ENCODE results near the gene FNIP2.
"Not testable (repeated sequence)": the region's sequence is repeated elsewhere in the genome, so short reads cannot be mapped to it uniquely, and the experiment has no call there.

FNIP2 gene

DNA sequence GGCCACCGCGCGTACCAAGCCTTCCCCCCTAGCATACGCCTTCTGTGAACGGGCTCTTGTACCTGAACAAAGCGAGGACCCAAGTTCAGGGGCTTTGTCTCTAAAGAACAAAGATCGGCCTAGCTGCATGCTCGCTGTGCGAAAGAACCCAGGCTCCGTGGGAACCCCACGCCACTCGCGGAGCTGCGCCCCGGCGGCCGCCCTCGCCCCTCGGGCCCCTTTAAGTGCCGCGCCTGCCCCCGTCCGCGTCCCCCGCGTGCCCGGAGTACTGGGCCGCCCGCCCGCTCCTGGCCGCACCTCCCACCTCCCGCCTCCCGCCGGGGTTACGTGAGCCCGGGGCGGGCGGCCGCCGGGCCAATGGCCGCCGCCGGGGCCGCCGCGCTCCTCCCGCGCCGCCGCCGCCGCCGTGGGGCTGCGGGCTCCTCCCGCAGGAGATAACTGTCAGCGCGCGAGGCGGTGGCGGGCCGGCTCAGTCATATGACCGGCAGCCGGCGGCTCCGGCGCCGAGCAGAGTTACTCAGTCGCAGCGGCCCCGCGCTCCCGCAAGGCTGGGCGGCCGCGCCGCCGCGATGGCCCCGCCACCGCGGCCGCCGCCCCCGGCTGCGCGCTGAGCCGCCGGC lies at the start of gene FNIP2:
TSS of gene FNIP2 (plus strand) at position 472 of the 620 bp plus-strand sequence. CDS start 187 bp downstream, outside the sequence.
- DNase-seq = peak; percentile 59

DNA sequence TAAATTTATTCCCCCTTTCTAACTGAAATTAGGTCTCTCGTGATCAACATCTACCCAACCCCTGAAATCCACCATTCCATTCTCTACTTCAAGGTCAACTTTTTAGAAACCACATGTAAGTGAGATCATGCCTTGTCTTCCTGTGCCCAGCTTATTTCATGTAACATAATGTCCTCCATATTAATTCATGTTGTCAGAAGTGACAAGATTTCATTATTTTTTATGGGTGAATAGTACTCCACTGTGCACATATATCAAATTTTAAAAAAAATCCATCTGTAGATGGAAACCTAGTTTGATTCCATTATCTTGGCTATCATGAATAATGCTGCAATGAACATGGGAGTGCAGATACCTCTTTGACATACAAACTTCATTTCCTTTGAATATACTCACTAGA lies 47.1 kb upstream of the FNIP2 start:
- DNase-seq = no peak

DNA sequence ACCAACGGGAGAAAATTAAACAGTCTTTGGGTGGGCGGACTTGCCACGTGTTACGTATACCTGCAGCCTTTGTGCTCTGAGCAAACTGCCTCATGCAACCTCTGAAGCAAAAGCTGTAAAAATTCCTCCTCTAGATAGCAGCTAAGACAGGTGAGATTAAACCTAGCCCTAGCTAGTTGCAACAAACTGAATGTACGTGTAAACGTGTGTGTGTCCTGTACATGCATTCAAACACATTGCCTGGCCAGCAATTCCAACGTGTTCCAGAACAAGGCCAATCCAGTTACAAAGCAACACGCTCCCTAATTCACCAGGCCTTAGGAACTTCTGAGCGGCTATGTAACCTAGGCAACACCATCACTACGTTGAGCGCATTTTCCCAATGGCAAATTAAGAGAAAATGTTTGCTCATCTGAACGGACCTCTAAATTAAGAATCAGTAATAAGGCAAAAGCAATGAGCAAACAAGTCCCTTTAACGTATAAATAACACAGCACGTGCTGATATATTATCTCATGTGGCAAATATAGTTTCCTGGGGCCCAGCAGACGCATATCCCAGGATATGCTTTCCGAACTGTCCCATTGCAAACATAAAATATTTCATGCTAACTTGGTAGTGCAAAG lies 46.4 kb upstream of the FNIP2 start:
- no peak for DNase-seq

DNA sequence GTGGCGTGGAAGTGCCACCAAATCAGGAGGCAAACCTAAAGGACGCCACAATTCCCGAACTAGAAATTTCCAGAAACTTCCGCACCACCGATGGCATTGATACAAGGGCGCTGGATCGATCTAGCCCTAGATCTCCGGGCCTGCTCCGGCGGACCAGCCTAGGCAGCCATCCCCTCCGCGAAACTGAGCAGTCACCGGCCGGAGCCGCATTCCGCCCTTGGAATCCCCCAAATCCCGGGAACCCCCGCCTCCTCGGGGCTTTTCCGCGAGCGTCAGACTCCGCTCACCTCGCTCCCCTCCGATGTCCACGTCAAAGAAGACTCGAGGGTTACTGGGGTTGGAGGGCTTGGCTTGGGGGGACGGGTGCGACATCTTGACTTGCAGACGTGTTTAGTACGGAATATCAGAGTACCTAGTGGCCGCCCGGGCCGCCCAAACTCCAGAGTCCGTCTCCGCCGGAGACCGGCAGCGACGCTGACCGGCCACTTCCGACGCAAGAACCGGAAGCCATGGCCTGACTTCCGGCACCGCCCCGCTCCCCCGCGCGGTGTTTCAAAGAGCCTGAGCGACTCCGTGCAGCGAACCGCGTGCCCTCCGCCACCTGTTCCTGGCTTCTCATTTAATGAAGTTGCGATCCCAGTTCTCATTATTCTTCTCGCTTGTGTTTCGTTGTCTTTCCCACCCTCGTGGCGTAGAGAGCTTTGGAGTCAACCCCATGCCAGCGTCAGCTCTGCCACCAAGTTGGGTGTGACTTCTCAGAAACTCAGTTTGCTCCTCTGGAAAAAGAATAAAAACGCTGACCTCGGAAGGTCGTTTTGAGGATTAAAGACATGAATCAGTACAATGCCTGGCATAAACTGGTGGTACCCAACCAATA lies 45.7 kb upstream of the FNIP2 start, which contains the start of gene PPID:
TSS of gene PPID (minus strand) at position 480 of the 877 bp plus-strand sequence. CDS start at position 372, 108 bp downstream.
- peak; percentile 78 for DNase-seq

DNA sequence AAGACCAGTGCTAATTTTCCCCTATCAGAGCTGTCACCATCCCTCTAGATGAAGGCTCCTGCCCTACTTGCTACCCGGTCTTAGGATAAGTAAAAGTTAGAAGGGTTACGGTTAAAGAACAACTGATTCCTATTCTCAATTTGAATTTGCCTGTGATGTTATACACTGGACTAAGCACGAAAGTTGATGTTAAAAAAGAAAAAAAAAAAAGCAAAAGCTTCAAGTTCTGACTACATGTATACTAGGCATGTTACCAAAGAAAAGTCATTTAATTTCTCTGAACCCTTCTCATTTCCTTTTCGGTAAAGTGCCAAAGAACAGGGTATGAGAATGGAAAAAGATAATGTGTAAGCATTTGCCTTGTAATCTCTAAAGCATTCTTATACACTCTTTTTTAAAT lies 44.2 kb upstream of the FNIP2 start:
- DNase-seq = no peak

DNA sequence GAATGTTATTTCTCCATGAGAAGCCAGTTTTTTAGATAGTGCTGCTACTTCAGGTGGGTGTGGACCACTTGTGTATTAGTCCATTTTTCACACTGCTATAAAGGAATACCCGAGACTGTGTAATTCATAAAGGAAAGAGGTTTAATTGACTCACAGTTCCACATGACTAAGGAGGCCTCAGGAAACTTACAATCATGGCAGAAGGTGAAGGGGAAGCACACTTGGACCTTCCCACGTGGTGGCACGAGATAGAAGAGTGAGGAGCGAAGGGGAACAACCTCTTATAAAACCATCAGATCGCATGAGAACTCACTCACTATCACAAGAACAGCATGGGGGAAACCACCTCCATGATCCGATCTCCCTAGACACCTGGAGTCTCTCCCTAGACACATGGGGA lies 42.2 kb upstream of the FNIP2 start:
- no peak for DNase-seq

DNA sequence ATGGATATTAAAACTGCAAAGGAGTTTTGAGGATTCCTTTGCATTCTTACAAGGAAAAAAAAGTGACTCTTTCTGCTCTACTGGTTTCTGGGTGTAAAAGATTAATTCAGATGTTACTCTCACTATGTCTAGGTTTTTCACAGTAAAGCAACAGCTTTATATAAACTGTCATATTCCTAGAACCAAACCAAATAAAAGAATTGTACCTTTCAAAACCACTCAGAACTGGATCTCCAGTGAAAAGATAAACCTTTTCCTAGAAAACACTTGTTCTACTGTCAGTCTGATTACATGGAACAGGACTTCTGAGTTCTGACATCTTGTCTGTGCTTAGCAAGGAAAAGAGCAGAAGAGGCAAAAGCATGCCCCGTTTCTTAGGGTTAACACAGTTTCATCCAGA lies 40.6 kb upstream of the FNIP2 start:
- no peak for DNase-seq

DNA sequence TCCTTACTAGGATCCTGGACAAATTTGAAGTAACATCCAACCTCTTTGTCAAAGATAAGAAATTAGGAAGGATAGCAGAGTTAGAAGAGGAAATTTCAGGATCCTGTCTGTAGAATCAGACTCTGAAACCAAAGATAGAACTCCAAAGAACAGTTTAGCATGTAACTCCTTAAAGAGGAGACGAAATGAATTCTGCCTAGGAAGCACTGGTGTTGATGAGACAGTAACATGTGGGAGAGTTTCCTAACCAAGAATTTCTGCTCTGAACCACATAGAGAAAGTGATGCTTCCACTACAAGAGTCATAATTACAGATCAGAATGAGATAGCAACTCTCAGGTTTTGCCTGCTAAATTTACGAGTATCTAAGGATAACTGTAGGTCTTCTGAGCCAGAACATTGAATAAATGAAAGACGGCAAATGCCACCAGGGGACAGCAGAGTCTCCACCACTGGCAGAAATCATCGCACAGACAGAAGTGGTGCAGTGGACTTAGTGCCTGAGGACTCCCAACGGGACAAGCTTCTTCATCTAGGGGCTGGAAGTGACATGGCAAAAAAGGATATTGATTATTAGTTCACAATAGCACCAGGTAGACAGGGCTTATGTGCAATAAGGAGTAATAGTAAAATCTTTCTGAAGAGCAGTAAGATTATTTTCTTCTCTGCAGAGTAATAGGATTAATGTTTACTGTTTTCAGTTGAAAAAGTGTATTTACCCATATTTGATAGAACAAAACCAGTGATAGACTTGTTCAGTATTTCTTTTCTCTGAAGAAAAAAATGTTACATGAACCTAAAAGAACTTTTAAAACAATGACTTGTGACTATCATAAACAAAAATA lies 38.9 kb upstream of the FNIP2 start:
- DNase-seq = peak; percentile 25

DNA sequence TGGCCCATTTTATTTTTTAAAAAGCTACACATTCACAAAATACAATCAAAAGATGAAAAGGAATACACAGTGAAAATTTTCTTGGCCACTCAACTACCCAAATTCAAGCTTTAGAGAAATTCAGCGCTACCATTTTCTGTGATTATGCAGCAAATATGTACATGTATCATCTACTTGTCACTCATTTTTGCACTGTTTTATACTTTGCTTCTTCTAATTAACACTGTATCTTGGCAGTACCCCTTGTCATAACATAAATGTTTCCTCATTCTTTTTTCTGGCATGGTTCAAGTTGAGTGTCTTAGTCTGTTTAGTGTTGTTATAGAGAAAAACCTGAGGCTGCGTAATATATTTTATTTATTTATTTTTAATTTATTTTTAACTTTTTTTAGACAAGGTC lies 30.0 kb upstream of the FNIP2 start:
- DNase-seq = no peak

DNA sequence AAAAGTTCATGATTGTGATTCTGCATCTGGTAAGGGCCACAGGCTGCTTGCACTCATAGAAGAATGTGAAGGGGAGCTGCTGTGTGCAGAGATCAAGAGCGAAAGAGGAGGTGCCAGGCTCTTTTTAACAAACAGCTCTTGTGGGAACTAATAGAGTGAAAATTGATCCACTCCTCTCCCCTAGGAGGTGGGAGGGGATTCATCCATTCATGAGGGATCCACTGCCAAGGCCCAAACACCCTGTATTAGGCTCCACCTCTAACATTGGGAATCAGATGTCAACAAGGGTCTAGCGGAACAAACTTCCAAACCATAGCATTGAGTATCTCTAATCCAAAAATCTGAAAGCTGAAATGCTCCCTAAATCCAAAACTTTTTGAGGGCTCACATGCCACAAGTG lies 29.2 kb upstream of the FNIP2 start:
- no peak for DNase-seq

DNA sequence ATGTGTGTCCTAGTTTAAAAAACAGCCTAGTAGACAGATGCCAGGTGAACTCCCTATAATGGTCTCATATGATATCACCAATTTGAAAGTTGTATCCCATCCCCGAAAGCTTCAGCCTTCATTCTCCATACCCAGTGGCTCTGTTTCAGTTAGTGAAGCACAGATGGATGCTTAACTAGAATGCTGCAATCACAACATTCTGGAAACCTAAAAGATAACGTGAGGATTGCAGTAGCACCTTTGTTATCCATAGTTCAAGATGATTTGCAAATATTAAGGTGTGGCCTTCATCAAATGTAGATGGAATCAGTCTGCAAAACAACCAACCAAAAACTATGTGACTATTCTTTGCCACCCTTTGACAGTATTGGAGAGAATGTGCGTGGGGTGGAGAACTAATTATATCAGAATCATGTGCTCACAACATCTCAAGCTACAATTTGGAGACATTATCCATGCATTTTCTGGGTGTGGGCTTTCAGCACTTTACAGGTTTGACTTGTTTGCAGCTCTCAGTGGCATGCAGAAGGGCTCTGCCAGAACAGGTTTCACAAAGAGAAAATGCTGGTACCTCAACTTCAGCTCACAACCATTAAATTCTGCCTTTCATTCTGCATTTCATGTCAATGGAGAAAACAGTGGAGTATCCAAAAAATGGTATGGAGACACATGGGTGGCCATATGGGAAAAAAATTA lies 27.4 kb upstream of the FNIP2 start:
- no peak for DNase-seq

DNA sequence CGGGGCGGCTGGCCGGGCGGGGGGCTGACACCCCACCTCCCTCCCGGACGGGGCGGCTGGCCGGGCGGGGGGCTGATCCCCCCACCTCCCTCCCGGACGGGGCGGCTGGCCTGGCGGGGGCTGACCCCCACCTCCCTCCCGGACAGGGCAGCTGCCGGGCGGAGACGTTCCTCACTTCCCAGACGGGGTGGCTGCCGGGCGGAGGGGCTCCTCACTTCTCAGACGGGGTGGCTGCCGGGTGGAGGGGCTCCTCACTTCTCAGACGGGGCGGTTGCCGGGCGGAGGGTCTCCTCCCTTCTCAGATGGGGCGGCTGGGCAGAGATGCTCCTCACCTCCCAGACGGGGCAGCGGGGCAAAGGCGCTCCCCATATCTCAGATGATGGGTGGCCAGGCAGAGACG lies 22.3 kb upstream of the FNIP2 start:
- DNase-seq = not testable (repeated sequence)

DNA sequence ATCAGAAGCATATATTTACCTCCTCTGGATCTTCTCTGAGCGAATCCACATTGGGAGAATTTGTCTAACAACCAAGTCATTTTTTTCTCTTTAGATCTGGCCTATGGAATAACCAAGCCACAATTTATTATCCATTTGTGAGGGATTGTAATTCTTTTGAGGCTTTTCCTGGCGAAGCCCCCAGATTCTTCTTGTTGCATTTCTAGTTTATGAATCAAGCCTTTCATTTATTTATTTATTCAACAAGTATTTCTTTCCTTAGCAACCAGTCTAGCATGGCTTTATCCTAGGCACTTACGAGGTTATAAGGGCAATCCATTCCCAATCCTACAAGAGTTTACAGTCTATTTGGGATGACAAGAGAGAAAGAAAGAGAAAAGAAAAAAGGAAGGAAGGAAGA lies 18.4 kb upstream of the FNIP2 start:
- DNase-seq = no peak

DNA sequence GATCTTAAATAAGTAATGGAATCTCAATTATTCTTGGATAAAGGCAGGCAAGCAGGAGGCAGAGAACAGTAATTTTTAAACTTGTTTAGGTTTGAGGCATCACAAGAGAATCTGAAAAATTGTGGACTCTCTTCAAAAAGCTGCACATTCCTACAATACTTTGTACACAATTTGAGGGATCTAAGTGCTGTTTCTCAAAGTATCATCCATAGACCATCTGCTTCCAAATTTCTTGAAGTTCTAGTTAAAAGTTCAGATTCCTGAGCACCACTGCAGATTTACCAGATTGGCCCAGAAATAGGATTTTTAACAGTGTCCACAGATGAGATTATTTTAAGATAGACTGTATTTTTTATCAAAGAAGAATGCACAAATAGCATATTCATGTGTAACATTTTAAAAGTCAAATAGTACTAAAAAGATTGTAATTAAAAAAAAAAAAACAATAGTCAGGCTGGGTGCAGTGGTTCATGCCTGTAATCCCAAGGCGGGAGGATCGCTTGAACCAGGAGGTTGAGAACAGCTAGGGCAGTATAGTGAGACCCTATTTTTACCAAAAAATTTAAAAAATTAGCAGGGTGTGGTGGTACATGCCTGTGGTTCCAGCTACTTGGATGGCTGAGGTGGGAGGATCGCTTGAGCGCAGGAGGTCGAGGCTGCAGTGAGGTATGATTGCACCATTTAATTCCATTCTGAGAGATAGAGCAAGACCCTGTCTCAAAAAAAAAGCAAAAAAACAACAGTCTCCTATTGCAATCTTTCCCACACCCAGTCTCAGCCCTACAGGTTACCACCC lies 14.2 kb upstream of the FNIP2 start:
- DNase-seq = no peak

DNA sequence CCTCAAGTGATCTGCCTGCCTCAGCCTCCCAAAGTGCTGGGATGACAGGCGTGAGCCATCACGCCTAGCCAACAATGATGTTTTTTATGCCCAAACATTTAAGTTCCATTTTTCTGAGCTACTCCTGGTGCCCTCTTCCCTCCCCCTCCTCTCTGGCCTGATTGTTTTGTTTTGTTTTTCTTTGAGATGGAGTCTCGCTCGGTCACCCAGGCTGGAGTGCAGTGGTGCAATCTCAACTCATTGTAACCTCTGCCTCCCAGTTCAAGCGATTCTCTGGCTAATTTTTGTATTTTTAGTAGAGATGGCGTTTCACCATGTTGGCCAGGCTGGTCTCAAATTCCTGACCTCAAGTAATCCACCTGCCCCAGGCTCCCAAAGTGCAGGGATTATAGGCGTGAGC lies 13.0 kb upstream of the FNIP2 start:
- DNase-seq = not testable (repeated sequence)

DNA sequence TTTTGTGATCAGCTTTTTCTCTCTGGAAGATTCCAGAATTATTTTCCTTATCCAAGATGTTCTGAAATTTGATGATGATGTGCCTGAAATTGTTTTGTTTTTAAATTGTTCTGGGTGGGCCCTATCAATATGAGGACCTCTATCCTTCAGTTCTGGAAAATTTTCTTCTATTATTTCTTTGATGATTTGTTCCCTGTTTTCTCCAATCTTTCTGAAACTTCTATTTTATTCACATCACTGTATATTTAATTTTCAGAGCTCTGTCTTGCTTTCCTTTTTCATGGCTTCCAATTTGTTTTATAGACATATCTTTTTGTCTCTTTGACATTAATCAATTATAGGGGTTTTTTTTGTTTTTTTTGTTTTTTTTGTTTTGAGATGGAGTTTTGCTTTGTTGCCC lies 12.2 kb upstream of the FNIP2 start:
- DNase-seq = no peak

DNA sequence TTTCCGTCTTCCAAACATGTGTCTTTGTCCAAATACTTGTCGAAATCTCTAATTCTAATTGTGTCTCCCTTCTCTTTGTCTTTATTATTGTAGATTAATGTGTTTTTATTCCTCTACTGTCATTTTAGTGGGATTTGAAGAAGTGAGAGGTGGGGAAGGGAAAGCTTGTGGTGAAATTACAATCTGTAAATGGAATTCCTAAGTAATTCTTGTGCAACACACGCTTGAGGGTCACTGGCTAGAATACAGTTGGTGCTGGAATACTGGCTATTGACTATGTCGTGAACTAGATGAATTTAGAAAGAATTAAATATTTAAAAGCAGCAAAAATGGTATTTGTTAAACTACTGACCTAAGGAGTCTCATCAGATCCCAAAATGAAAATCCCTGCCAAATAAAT lies 10.7 kb upstream of the FNIP2 start:
- no peak for DNase-seq

DNA sequence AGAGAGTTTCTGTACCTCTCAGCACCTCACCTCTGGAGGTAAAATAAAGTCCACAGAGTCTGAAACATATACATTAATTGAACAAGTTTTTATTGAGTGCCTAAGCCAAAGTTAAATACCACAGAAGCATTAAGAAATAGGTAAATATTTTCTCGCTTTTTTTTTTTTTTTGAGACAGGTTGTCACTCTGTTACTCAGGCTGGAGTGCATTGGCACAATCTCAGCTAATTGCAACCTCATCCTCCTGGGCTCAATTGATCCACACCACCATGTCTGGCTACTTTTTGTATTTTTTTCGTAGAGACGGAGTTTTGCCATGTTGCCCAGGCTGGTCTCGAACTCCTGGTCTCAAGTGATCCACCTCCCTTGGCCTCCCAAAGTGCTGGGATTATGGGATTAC lies 10.1 kb upstream of the FNIP2 start:
- DNase-seq = no peak

DNA sequence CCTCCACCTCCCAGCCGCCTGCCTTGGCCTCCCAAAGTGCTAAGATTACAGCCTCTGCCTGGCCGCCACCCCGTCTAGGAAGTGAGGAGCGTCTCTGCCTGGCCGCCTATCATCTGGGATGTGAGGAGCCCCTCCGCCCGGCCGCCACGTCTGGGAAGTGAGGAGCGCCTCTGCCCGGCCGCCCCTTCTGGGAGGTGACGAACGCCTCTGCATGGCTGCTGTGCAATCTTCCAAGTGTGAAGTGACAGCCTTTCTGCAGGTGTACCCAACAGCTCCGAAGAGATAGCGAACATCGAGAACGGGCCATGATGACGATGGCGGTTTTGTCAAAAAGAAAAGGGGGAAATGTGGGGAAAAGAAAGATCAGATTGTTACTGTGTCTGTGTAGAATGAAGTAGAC lies 9.3 kb upstream of the FNIP2 start:
- not testable (repeated sequence) for DNase-seq

DNA sequence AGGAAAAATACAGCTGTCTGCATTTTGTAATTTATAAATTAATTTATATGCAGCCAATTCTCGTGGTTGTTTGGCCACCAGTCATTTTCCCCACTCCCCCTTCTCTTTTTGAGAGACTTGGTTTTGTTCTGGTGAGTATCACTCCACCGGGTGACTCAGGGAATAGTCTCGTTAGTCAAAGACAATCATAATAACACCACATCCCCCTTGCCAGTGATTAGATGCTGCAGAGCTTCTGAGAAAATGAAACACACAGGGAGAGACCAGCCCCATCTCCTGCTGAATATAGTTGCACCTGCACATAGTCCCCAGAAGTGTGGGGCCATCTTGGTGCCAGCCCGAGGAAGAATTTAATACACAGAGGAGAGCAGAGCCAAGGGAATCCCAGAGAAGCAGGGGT lies 8.0 kb upstream of the FNIP2 start:
- no peak for DNase-seq

DNA sequence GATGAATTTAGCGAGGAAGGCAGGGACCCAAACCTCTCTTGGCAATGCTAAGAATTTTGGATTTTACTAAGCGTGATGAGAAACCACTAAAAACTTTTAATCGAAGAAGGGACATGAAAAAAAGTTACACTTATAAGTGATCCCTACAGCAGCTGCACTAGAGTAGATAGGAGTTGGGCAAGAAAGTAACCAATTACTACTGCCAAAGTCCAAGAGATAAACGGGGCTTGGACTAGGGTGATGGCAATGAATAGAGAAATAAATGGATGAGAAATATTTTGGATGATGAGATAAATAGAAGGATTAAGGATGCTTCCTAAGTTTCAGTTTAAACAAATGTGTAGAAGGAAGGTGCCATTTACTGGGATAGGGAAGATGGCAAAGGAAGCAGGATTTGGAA lies 6.3 kb upstream of the FNIP2 start:
- no peak for DNase-seq

DNA sequence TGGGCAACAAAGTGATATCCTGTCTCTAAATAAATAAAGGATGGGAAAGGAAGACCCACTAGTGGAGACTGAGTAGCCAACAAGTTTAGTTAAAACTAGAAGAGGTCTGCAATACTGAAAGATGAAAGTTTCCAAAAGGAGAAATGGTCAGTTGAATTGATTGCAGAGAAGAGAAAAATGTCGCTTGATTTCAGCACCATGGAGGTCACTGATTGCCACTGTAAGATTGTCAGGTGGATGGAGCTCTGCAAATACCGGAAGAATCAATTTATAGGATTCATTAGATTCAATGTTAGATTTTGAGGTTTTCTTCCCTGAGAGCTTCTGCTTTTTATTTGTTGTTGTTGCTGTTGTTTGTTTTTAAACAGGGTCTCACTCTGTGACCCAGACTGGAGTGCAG lies 5.4 kb upstream of the FNIP2 start:
- DNase-seq = no peak

All from activated effector memory CD4-positive, alpha-beta T cell treated with Interleukin-2 at 50 U/mL for 16 hours (primary cell).